HUES64 (cell line): Measurements from ENCODE around the gene KEL.

ENCODE experiments used
- H3K27ac ChIP-seq: 2 replicates; pipeline ENCODE4 v1.7.0; 2013; ENCODE audit warnings: low read depth, low read length, inconsistent platforms
- H3K27me3 ChIP-seq: 2 replicates; pipeline ENCODE4 v1.6.1; 2013; ENCODE audit warnings: mild to moderate bottlenecking, low read length; ENCODE audit not compliant: insufficient read depth
- H3K36me3 ChIP-seq: 2 replicates; pipeline ENCODE4 v1.6.1; 2013; ENCODE audit warnings: mild to moderate bottlenecking, low read length; ENCODE audit not compliant: insufficient read depth
- H3K4me1 ChIP-seq: 2 replicates; pipeline ENCODE4 v1.6.1; 2013; ENCODE audit warnings: mild to moderate bottlenecking, low read length, moderate library complexity; ENCODE audit not compliant: insufficient read depth
- H3K4me3 ChIP-seq: 2 replicates; pipeline ENCODE4 v1.5.1; 2013; ENCODE audit warnings: mild to moderate bottlenecking, low read length, moderate library complexity
- H3K9ac ChIP-seq: 2 replicates; pipeline ENCODE4 v1.6.1; 2013; ENCODE audit warnings: mild to moderate bottlenecking, low read depth, low read length
- H3K9me3 ChIP-seq: 2 replicates; pipeline ENCODE4 v1.6.1; 2013; ENCODE audit warnings: low read depth, low read length; ENCODE audit not compliant: insufficient read depth
- WGBS: fragments of 150-250, 120-280 bp; methylation state at CpG from one replicate; pipeline ENCODE4 v1.1.7; 2013; ENCODE audit warnings: missing lambda C conversion rate; 5-methylcytosine and 5-hydroxymethylcytosine counted together

KEL gene

GRCh38 chr7:142913051-142913450 is 49.1 kb downstream of the KEL start:
- WGBS = 81% methylated on average over 3 of the region's 3 CpGs
- Histone ChIP-seq H3K4me3 (no peak overlapping the region), H3K27ac (no peak overlapping the region), H3K4me1 (no peaks in the 10 kb centered on the region; the same call in 1 of the 2 replicates), H3K36me3 (no peaks in the 10 kb centered on the region), H3K9me3 (no peaks in the 10 kb centered on the region), H3K9ac (no peak overlapping the region), H3K27me3 (no peaks in the 10 kb centered on the region)

- H3K27me3 ChIP-seq = no peaks in the 10 kb centered on the region
- WGBS = 96% methylated on average over 2 of the region's 2 CpGs
- H3K36me3 ChIP-seq = no peaks in the 10 kb centered on the region
- H3K4me1 ChIP-seq = no peaks in the 10 kb centered on the region; the same call in 1 of the 2 replicates
- no peak overlapping the region for H3K27ac ChIP-seq
- no peak overlapping the region for H3K4me3 ChIP-seq
- no peak overlapping the region for H3K9ac ChIP-seq
- peaks cover 15% of the 10 kb centered on the region; the same call in 1 of the 2 replicates for H3K9me3 ChIP-seq
Measured at GRCh38 chr7:142910481-142910880, 51.7 kb downstream of the KEL start.

- Histone ChIP-seq H3K36me3 (no peaks in the 10 kb centered on the region), H3K27me3 (no peaks in the 10 kb centered on the region), H3K9ac (no peak overlapping the region), H3K9me3 (peaks cover 19% of the 10 kb centered on the region), H3K4me1 (no peaks in the 10 kb centered on the region; the same call in 1 of the 2 replicates), H3K27ac (no peak overlapping the region), H3K4me3 (no peak overlapping the region)
- 83% methylated on average over 1 of the region's 2 CpGs for WGBS
Measured at GRCh38 chr7:142910031-142910433, 52.1 kb downstream of the KEL start.

GRCh38 chr7:142908921-142909890 is 53.0 kb downstream of the KEL start:
- WGBS = 89% methylated on average over 21 of the region's 21 CpGs
- no peak overlapping the region for H3K9ac ChIP-seq
- no peak overlapping the region for H3K4me3 ChIP-seq
- H3K9me3 ChIP-seq = peaks cover 28% of the 10 kb centered on the region
- H3K4me1 ChIP-seq = no peaks in the 10 kb centered on the region; the same call in 1 of the 2 replicates
- H3K27me3 ChIP-seq = no peaks in the 10 kb centered on the region
- no peaks in the 10 kb centered on the region for H3K36me3 ChIP-seq
- H3K27ac ChIP-seq = no peak overlapping the region

- H3K4me3 ChIP-seq = no peak overlapping the region
- 94% methylated on average over 11 of the region's 11 CpGs for WGBS
- no peaks in the 10 kb centered on the region for H3K27me3 ChIP-seq
- no peaks in the 10 kb centered on the region for H3K36me3 ChIP-seq
- H3K9me3 ChIP-seq = peaks cover 35% of the 10 kb centered on the region
- H3K27ac ChIP-seq = no peak overlapping the region
- H3K9ac ChIP-seq = no peak overlapping the region
- H3K4me1 ChIP-seq = no peaks in the 10 kb centered on the region; the same call in 1 of the 2 replicates
Measured at GRCh38 chr7:142908290-142908689, 53.9 kb downstream of the KEL start.

- Histone ChIP-seq H3K27ac (no peak overlapping the region), H3K9ac (no peak overlapping the region), H3K9me3 (peaks cover 35% of the 10 kb centered on the region), H3K4me1 (no peaks in the 10 kb centered on the region), H3K4me3 (no peak overlapping the region), H3K27me3 (no peaks in the 10 kb centered on the region), H3K36me3 (no peaks in the 10 kb centered on the region)
- 100% methylated on average over 2 of the region's 2 CpGs for WGBS
Measured at GRCh38 chr7:142906643-142907042, 55.5 kb downstream of the KEL start.

- Histone ChIP-seq H3K27ac (no peak overlapping the region), H3K36me3 (no peaks in the 10 kb centered on the region), H3K4me3 (no peak overlapping the region), H3K27me3 (no peaks in the 10 kb centered on the region), H3K9me3 (peaks cover 35% of the 10 kb centered on the region), H3K4me1 (no peaks in the 10 kb centered on the region), H3K9ac (no peak overlapping the region)
- WGBS = 79% methylated on average over 2 of the region's 2 CpGs
Measured at GRCh38 chr7:142905759-142906158, 56.4 kb downstream of the KEL start.

- Histone ChIP-seq H3K27ac (no peak overlapping the region), H3K36me3 (no peaks in the 10 kb centered on the region), H3K9ac (no peak overlapping the region), H3K9me3 (peaks cover 35% of the 10 kb centered on the region), H3K4me3 (no peak overlapping the region), H3K27me3 (no peaks in the 10 kb centered on the region), H3K4me1 (no peaks in the 10 kb centered on the region)
Measured at GRCh38 chr7:142904128-142904527, 58.0 kb downstream of the KEL start.

- 79% methylated on average over 15 of the region's 15 CpGs for WGBS
- no peak overlapping the region for H3K27ac ChIP-seq
Measured at GRCh38 chr7:142901426-142902259, 60.5 kb downstream of the KEL start.

GRCh38 chr7:142899661-142900060 is 62.5 kb downstream of the KEL start:
- H3K9ac ChIP-seq = no peak overlapping the region
- H3K4me1 ChIP-seq = peaks cover 7% of the 10 kb centered on the region; the same call in 1 of the 2 replicates
- no peaks in the 10 kb centered on the region for H3K36me3 ChIP-seq
- H3K27me3 ChIP-seq = no peaks in the 10 kb centered on the region
- H3K4me3 ChIP-seq = no peak overlapping the region
- 91% methylated on average over 3 of the region's 3 CpGs for WGBS
- peaks cover 12% of the 10 kb centered on the region for H3K9me3 ChIP-seq
- no peak overlapping the region for H3K27ac ChIP-seq

More at GRCh38 chr7:142901426-142902259, 60.5 kb downstream of the KEL start:
- Histone ChIP-seq H3K36me3 (no peaks in the 10 kb centered on the region), H3K27me3 (no peaks in the 10 kb centered on the region), H3K4me3 (no peak overlapping the region), H3K9me3 (peaks cover 31% of the 10 kb centered on the region), H3K4me1 (peaks cover 7% of the 10 kb centered on the region; the same call in 1 of the 2 replicates), H3K9ac (no peak overlapping the region)
